ENCODE measurements around the gene KCNJ6. TPM values are rescaled to one million over a fixed set of nuclear protein-coding genes. Genes with fewer than 3 reads are reported as not detected.

The KCNJ6 gene
- total and polyA plus RNA-seq, 2 experiments from 2014 or later: not detected

- Histone ChIP-seq H3K4me1 (ENCODE audit: low read depth) (no peaks in the 10 kb centered on the region), H3K9me3 (ENCODE audit: low read depth) (no peaks in the 10 kb centered on the region), H3K4me3 (no peak overlapping the region), H3K36me3 (no peaks in the 10 kb centered on the region), H3K27me3 (no peaks in the 10 kb centered on the region), H3K27ac (no peak overlapping the region)
- TF ChIP-seq, protein P1, sequence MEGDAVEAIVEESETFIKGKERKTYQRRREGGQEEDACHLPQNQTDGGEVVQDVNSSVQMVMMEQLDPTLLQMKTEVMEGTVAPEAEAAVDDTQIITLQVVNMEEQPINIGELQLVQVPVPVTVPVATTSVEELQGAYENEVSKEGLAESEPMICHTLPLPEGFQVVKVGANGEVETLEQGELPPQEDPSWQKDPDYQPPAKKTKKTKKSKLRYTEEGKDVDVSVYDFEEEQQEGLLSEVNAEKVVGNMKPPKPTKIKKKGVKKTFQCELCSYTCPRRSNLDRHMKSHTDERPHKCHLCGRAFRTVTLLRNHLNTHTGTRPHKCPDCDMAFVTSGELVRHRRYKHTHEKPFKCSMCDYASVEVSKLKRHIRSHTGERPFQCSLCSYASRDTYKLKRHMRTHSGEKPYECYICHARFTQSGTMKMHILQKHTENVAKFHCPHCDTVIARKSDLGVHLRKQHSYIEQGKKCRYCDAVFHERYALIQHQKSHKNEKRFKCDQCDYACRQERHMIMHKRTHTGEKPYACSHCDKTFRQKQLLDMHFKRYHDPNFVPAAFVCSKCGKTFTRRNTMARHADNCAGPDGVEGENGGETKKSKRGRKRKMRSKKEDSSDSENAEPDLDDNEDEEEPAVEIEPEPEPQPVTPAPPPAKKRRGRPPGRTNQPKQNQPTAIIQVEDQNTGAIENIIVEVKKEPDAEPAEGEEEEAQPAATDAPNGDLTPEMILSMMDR (IDR thresholded peaks at IDR 0.05; ENCODE audit: low read depth, low read length): no peak
- no peak for DNase-seq (ENCODE audit: low read depth in 1 of 2, low spot score in 1 of 2)
Measured at GRCh38 chr21:37658121-37658816, 258.0 kb downstream of the KCNJ6 start.

DNA sequence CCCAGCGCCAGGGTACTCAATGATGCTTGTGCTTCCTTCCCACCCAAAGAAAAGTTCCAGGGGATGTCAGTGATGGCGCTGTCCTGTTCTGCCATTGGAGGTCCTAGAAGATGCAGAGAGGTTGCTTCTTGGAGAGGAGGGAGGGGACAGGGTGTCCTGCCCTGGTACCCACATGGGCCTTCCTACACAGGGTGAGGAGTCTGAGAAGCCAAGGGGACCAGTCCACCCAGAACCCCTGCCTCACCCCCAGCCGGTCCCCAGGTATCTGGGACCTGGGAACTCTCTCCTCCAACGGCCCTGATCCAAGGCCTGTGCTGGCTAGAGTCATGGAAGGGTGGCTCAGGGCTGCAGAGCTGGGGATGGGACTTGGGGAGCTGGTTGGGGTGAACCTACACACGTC, 259.4 kb downstream of the KCNJ6 start:
- TF ChIP-seq, protein P1 (IDR thresholded peaks at IDR 0.05; ENCODE audit: low read depth, low read length): no peak
- no peaks in the 10 kb centered on the region for H3K36me3 ChIP-seq
- no peak overlapping the region for H3K4me3 ChIP-seq
- DNase-seq (ENCODE audit: low read depth in 1 of 2, low spot score in 1 of 2): no peak
- no peaks in the 10 kb centered on the region for H3K4me1 ChIP-seq (ENCODE audit: low read depth)
- H3K27me3 ChIP-seq: no peaks in the 10 kb centered on the region
- H3K27ac ChIP-seq: no peak overlapping the region
- H3K9me3 ChIP-seq (ENCODE audit: low read depth): no peaks in the 10 kb centered on the region

DNA sequence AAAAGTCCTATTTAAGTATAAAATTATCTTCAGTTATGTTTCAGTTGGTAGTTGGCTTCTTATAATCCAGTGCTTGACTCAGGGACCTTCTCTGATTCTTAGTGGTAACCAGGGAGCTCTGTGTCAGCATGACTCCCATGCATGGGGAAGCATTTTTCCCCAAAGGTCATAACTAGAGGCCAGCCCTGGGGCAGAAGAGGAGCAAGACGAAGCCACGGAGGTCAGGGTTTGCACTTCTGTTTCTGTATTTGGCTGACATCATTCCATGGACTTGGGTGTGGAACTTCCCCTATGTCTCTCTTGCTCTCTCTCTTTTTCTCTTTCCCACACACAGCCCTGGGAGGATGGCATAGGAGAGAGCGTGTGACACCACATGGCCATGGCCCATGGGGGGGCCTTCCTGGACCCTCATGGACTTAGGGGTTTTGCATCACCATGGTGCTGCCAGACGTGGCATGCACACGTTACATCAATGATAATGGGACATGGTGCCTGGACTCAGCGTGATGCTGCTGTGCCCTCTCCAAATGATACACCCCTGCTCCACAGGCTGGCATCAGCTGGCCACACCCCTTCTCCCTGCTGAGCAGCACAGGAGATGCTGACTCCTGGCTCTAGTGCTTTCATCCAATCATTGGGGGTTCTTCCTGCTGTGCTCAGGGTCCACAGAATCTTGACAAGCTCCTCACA, 260.5 kb downstream of the KCNJ6 start:
- no peak for DNase-seq (ENCODE audit: low read depth in 1 of 2, low spot score in 1 of 2)
- TF ChIP-seq, protein P1 (IDR thresholded peaks at IDR 0.05; ENCODE audit: low read depth, low read length): no peak
- H3K9me3 ChIP-seq (ENCODE audit: low read depth): no peaks in the 10 kb centered on the region
- H3K4me3 ChIP-seq: no peak overlapping the region
- no peaks in the 10 kb centered on the region for H3K36me3 ChIP-seq
- H3K27ac ChIP-seq: no peak overlapping the region
- no peaks in the 10 kb centered on the region for H3K27me3 ChIP-seq
- H3K4me1 ChIP-seq (ENCODE audit: low read depth): no peaks in the 10 kb centered on the region

- no peak overlapping the region for H3K27ac ChIP-seq
- no peaks in the 10 kb centered on the region for H3K4me1 ChIP-seq (ENCODE audit: low read depth)
- no peaks in the 10 kb centered on the region for H3K27me3 ChIP-seq
- H3K36me3 ChIP-seq: no peaks in the 10 kb centered on the region
- no peaks in the 10 kb centered on the region for H3K9me3 ChIP-seq (ENCODE audit: low read depth)
- TF ChIP-seq, protein P1 (IDR thresholded peaks at IDR 0.05; ENCODE audit: low read depth, low read length): no peak
- DNase-seq (ENCODE audit: low read depth in 1 of 2, low spot score in 1 of 2): no peak
- no peak overlapping the region for H3K4me3 ChIP-seq
Measured at GRCh38 chr21:37654596-37654995, 261.7 kb downstream of the KCNJ6 start.

DNA sequence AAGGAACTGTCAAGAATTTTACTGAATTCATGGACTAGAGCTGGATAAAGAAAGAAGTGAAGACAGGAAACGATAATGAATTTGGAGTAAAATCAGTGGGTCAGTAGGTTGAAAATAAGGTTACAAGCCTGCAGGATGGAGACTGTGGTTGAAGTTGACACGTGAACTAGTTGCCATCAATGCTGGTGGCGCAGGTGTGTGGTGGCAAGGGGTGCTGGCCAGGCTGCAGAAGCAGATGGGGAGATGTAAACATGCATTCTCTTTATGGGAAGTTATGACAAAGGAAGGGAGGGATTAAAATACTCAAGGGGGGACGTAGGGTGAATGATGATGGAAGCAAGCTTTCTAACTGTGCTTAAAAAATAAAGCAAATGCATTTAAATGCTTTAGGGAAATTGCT, 263.1 kb downstream of the KCNJ6 start:
- H3K9me3 ChIP-seq (ENCODE audit: low read depth): no peaks in the 10 kb centered on the region
- no peak for DNase-seq (ENCODE audit: low read depth in 1 of 2, low spot score in 1 of 2)
- no peaks in the 10 kb centered on the region for H3K4me1 ChIP-seq (ENCODE audit: low read depth)
- no peak overlapping the region for H3K27ac ChIP-seq
- no peak overlapping the region for H3K4me3 ChIP-seq
- no peaks in the 10 kb centered on the region for H3K36me3 ChIP-seq
- TF ChIP-seq, protein P1 (IDR thresholded peaks at IDR 0.05; ENCODE audit: low read depth, low read length): no peak
- no peaks in the 10 kb centered on the region for H3K27me3 ChIP-seq
